Esophagus squamous epithelium (tissue), 5 donors: Measurements from ENCODE around the gene RGS14. TPM values are rescaled to one million over a fixed set of nuclear protein-coding genes. Genes with fewer than 3 reads are reported as not detected.
"Not testable (repeated sequence)": the region's sequence is repeated elsewhere in the genome, so short reads cannot be mapped to it uniquely, and the experiment has no call there.

Experiments
- DNase-seq: peaks from one replicate; lab custom pipeline; 2025; lab: John Stamatoyannopoulos, UW
- H3K27ac ChIP-seq, 4 donors: fragments of 200-600 bp; sonication (generic); one replicate each; pipeline ENCODE4 v1.5.1; 2016 to 2019; ENCODE audit warnings: mild to moderate bottlenecking in 1 of 4
- H3K27me3 ChIP-seq, 4 donors: fragments of 200-600 bp; sonication (generic); 1 replicate in 3 of 4; 2 replicates in 1 of 4; pipeline versions ENCODE4 v1.5.1 to v1.6.0; 2017 to 2021; ENCODE audit warnings: antibody characterized with exemption in 1 of 4
- H3K36me3 ChIP-seq, 3 donors: fragments of 200-600 bp; sonication (generic); one replicate each; pipeline ENCODE4 v1.5.1; 2016 to 2019
- H3K4me1 ChIP-seq, 3 donors: fragments of 200-600 bp; sonication (generic); one replicate each; pipeline ENCODE4 v1.5.1; 2017 to 2019
- H3K4me3 ChIP-seq, 4 donors: fragments of 200-600 bp; sonication (generic); 1 replicate in 3 of 4; 2 replicates in 1 of 4; pipeline ENCODE4 v1.5.1; 2016 to 2019; ENCODE audit warnings: mild to moderate bottlenecking in 2 of 4, moderate library complexity in 1 of 4
- H3K9me3 ChIP-seq, 3 donors: fragments of 200-600 bp; sonication (generic); one replicate each; pipeline ENCODE4 v1.5.1; 2016 to 2019
- POLR2A ChIP-seq, 4 donors: fragments of 450-650 bp; IDR thresholded peaks; one replicate each; pipeline ENCODE4 v1.6.1; 2017; ENCODE audit warnings: antibody characterized with exemption in 4 of 4, mild to moderate bottlenecking in 4 of 4, moderate library complexity in 3 of 4
- WGBS, 2 donors: methylation state at CpG; one replicate each; pipeline ENCODE4 v1.1.5; 2018; 5-methylcytosine and 5-hydroxymethylcytosine counted together
- intact Hi-C: fragments of 100-400 bp; cut with DNase I; formaldehyde crosslinking; loops from one replicate; pipeline ENCODE4 v1.15.0; 2022
- total RNA-seq, 4 donors: library from RNA; depleted of rRNA; stranded (reverse); fragments of >200 nt; gene quantifications; one replicate each; pipeline ENCODE4 v1.1.0, GENCODE V29; 2016
- TF ChIP-seq, protein P1 (sequence below), 6 experiments: fragments of 450-650 bp in 4 of 6; fragments of 200-600 bp in 2 of 6; sonication (generic) in 2 of 6; IDR thresholded peaks; one replicate each; pipeline ENCODE4 v1.5.1; 2016 to 2019; ENCODE audit warnings: antibody characterized with exemption in 6 of 6, mild to moderate bottlenecking in 4 of 6, moderate library complexity in 4 of 6
- donor health status: DM: yes; HTN: yes; CAD: no.

RGS14 gene
- total RNA-seq, 4 donors from 2014 or later: 32.7 to 37.8 (median 34.8) TPM

DNA sequence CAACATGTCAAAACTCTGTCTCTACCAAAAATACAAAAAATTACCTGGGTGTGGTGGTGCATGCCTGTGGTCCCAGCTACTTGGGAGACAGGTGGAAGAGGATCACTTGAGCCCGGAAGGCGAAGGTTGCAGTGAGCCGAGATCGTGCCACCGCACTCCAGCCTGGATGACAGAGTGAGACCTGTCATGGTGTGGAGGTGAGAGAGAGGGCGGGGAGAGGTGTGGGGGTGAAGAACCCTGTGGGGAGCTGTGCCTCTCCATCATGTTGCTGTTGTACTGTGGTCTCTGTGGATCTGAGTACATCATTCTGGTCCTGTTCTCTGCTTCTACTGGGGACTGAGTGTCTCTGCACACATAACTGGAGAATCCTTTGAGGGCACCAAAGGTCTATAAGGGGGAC is 15.2 kb downstream of the RGS14 start:
- Histone ChIP-seq H3K4me1 (peaks cover 31 to 90% (median 54%) of the 10 kb centered on the region in 3 donors), H3K27ac (peak overlapping the region; percentile 86 to 93 (median 92)), H3K9me3 (no peaks in the 10 kb centered on the region), H3K27me3 (no peaks in the 10 kb centered on the region), H3K36me3 (peaks cover 0 to 4% (median 0%) of the 10 kb centered on the region in 3 donors), H3K4me3 (peak overlapping the region in 2 of 4 donors; percentile 53 to 68)
- no peak for TF ChIP-seq POLR2A (IDR thresholded peaks at IDR 0.05)
- TF ChIP-seq, protein P1, sequence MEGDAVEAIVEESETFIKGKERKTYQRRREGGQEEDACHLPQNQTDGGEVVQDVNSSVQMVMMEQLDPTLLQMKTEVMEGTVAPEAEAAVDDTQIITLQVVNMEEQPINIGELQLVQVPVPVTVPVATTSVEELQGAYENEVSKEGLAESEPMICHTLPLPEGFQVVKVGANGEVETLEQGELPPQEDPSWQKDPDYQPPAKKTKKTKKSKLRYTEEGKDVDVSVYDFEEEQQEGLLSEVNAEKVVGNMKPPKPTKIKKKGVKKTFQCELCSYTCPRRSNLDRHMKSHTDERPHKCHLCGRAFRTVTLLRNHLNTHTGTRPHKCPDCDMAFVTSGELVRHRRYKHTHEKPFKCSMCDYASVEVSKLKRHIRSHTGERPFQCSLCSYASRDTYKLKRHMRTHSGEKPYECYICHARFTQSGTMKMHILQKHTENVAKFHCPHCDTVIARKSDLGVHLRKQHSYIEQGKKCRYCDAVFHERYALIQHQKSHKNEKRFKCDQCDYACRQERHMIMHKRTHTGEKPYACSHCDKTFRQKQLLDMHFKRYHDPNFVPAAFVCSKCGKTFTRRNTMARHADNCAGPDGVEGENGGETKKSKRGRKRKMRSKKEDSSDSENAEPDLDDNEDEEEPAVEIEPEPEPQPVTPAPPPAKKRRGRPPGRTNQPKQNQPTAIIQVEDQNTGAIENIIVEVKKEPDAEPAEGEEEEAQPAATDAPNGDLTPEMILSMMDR (IDR thresholded peaks at IDR 0.05): no peak
- no peak for DNase-seq
- WGBS, 2 donors: 77 to 82% methylated on average over 5 to 6 of the region's 6 CpGs
- intact Hi-C loops: no loop called here

DNA sequence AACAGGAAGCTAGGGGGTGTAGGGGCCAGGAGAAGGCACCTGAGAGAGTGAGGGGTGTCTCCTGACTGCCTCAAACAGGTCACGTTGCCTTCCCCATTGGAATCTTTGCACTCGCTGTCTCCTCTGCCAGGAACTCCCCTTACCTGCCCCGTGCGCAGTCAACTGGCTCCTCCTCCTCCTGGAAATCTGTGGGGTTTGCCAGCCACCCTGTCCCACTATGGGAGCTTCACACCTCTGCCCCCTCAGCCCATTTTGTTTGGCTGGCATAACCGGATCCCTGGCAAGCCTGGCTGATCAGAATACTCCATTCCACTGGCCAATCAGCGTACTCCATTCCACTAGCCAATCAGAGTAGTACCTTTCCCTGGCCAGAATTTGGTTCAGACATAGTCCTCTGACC is 16.1 kb downstream of the RGS14 start:
- no peak for DNase-seq
- TF ChIP-seq, protein P1 (IDR thresholded peaks at IDR 0.05): peak in 1 of 6 experiments; percentile 6
- TF ChIP-seq POLR2A (IDR thresholded peaks at IDR 0.05): peak in 1 of 4 donors; percentile 23
- peaks cover 29 to 85% (median 52%) of the 10 kb centered on the region in 3 donors for H3K4me1 ChIP-seq
- H3K4me3 ChIP-seq: peak overlapping the region in 1 of 4 donors; percentile 35
- 38 to 39% methylated on average over 4 to 6 of the region's 6 CpGs for WGBS, 2 donors
- H3K27ac ChIP-seq: peak overlapping the region; percentile 86 to 93 (median 92)
- H3K36me3 ChIP-seq: peaks cover 0 to 4% (median 0%) of the 10 kb centered on the region in 3 donors
- intact Hi-C loops: no loop called here
- H3K9me3 ChIP-seq: no peaks in the 10 kb centered on the region
- H3K27me3 ChIP-seq: no peaks in the 10 kb centered on the region

DNA sequence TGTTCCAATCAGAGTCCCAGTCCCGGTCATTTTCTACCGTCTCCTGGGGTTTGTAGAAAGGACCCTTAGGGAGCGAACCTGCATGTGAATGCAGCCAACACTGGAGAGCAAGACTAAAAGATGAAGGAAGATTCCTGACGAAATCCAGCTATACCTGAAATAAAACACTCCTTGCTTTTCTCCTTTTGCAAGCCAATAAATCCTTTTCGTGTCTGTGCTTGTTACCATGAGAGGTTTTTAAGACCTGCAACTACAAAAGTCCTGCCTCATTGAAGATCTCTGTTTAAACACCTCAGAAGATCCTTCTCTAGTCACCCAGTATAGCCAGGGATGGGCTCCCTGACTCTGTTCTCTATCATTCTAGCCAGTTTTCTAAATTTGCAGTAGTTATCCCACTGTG is 16.5 kb downstream of the RGS14 start:
- Histone ChIP-seq H3K9me3 (no peaks in the 10 kb centered on the region), H3K36me3 (peaks cover 0 to 4% (median 0%) of the 10 kb centered on the region in 3 donors), H3K4me3 (peak overlapping the region in 1 of 4 donors; percentile 35), H3K27ac (peak overlapping the region; percentile 86 to 93 (median 92)), H3K4me1 (peaks cover 29 to 85% (median 51%) of the 10 kb centered on the region in 3 donors), H3K27me3 (no peaks in the 10 kb centered on the region)
- DNase-seq: no peak
- WGBS, 2 donors: 39 to 49% methylated on average over 5 of the region's 5 CpGs
- no peak for TF ChIP-seq POLR2A (IDR thresholded peaks at IDR 0.05)
- TF ChIP-seq, protein P1 (IDR thresholded peaks at IDR 0.05): no peak
- intact Hi-C loops: no loop called here

DNA sequence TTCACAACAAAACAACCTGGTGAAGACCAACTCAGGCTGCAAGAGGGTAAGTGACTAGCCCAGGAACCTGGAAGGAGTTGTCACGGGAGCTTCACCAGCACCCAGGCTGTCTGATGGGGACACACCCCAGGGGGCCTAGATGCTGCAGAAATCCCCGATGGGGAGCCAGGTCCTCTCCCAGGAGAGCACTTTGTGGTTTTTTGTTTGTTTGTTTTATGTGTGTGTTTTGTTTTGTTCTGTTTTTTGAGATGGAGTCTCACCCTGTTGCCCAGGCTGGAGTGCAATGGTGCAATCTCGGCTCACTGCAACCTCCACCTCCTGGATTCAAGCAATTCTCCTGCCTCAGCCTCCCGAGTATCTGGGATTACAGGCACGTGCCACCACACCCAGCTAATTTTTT is 17.8 kb downstream of the RGS14 start:
- intact Hi-C loops, DNase-seq, H3K9me3 ChIP-seq, H3K4me3 ChIP-seq, H3K36me3 ChIP-seq, H3K27me3 ChIP-seq: not testable (repeated sequence)
- Histone ChIP-seq H3K4me1 (peaks cover 29 to 79% (median 39%) of the 10 kb centered on the region in 3 donors), H3K27ac (peak overlapping the region in 2 of 4 donors; percentile 92 to 93)
- WGBS, 2 donors: 61 to 66% methylated on average over 5 of the region's 5 CpGs

DNA sequence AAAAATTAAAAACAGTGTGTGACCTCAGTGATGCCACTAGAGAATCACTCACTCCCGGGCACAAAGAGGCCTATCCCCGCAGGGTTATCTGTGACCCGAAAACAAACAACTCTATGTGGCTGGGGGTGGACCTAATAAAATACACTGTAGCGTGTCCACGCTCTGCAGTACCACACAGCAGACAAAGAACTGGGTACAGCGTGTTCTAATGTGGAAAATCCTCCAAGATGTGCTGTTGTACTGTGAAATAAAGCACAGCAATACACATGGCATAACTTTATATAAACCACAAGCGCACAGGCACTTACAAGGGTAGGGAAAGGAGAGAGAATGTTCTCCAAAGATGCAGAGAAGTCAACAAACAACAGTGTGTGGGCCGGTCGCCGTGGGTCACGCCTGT is 18.4 kb downstream of the RGS14 start:
- DNase-seq: no peak
- TF ChIP-seq, protein P1 (IDR thresholded peaks at IDR 0.05): no peak
- no peak for TF ChIP-seq POLR2A (IDR thresholded peaks at IDR 0.05)
- no peak overlapping the region for H3K27ac ChIP-seq
- H3K4me3 ChIP-seq: no peak overlapping the region
- no peaks in the 10 kb centered on the region for H3K27me3 ChIP-seq
- intact Hi-C loops: no loop called here
- peaks cover 0 to 4% (median 0%) of the 10 kb centered on the region in 3 donors for H3K36me3 ChIP-seq
- 67 to 82% methylated on average over 10 to 11 of the region's 11 CpGs for whole genome bisulfite sequencing, 2 donors
- H3K4me1 ChIP-seq: peaks cover 28 to 73% (median 37%) of the 10 kb centered on the region in 3 donors
- no peaks in the 10 kb centered on the region for H3K9me3 ChIP-seq
